Bronchial smooth muscle cell (primary cell): ENCODE data around the gene SCLT1. TPM values are rescaled to one million over a fixed set of nuclear protein-coding genes. Genes with fewer than 3 reads are reported as not detected.

Source experiments
- total RNA-seq: library from RNA; depleted of rRNA; stranded (reverse); fragments of >200 nt; gene quantifications from 2 replicates; pipeline ENCODE4 v1.2.1, GENCODE V29; 2014

SCLT1 gene
- 5.7 and 6.8 TPM in 2 replicates for total RNA-seq

GRCh38 chr4:129093191-129093920 is at the start of gene SCLT1:
Gene SCLT1 (minus strand): TSS chr4:129093539. CDS start chr4:129093103, 436 bp downstream.

GRCh38 chr4:129095811-129096454 is 2.6 kb upstream of the SCLT1 start, which contains the start of gene C4orf33:
Gene C4orf33 (plus strand): TSS chr4:129096152. CDS start chr4:129102611, 6,459 bp downstream.

Other genes starting within 250 kb of the SCLT1 start
- 5.0 and 5.7 TPM in 2 replicates for gene C4orf33, start 2.6 kb upstream of the SCLT1 start, total RNA-seq